ENCODE measurements around the gene CMBL. TPM values are rescaled to one million over a fixed set of nuclear protein-coding genes. Genes with fewer than 3 reads are reported as not detected.

The CMBL gene
- total RNA-seq, 1 experiment from 2014 or later = 12.6 TPM

GRCh38 chr5:10233011-10233410 lies 74.7 kb downstream of the CMBL start:
- H2BK12ac ChIP-seq (ENCODE audit: insufficient read length, low read depth, low read length) = no peak overlapping the region
- no peak overlapping the region for H3K27ac ChIP-seq (ENCODE audit: insufficient read length, low read depth, low read length)
- no peak overlapping the region for H4K5ac ChIP-seq (ENCODE audit: insufficient read length, low read depth, low read length)
- H3K79me2 ChIP-seq (ENCODE audit: insufficient read depth, low read length) = no peaks in the 10 kb centered on the region
- no peak overlapping the region for H4K91ac ChIP-seq (ENCODE audit: insufficient read length, low read depth, low read length)
- no peaks in the 10 kb centered on the region for H4K20me1 ChIP-seq (ENCODE audit: control insufficient read depth, insufficient read depth, insufficient read length)
- no peak overlapping the region for H2AK5ac ChIP-seq (ENCODE audit: insufficient read length, low read length)
- Mint-ChIP-seq H3K4me1 (peaks cover 6 to 7% of the 10 kb centered on the region in 2 experiments), H3K9me3 (no peaks in the 10 kb centered on the region), H3K36me3 (ENCODE audit: insufficient read depth in 1 of 3, low read depth in 3 of 3) (peaks cover 11 to 14% (median 12%) of the 10 kb centered on the region in 3 experiments; a peak in 6 of 7 replicates), H3K27ac (peak overlapping the region in 2 of 3 experiments; percentile 72 to 87; a peak in 4 of 7 replicates), H3K4me3 (no peak overlapping the region), H3K27me3 (ENCODE audit: low read depth) (no peaks in the 10 kb centered on the region)
- no peaks in the 10 kb centered on the region for H3K4me1 ChIP-seq (ENCODE audit: insufficient read depth, low read length)
- H2BK5ac ChIP-seq (ENCODE audit: insufficient read length, low read length) = no peak overlapping the region
- H2BK15ac ChIP-seq (ENCODE audit: low read depth, low read length) = no peak overlapping the region
- H3K18ac ChIP-seq (ENCODE audit: insufficient read length, low read depth, low read length) = no peak overlapping the region
- H3K23ac ChIP-seq (ENCODE audit: insufficient read length, low read depth, low read length) = no peak overlapping the region
- no peak overlapping the region for H2AFZ ChIP-seq (ENCODE audit: low read length)
- H3K23me2 ChIP-seq (ENCODE audit: insufficient read length, low read depth, low read length, poor library complexity, severe bottlenecking) = no peaks in the 10 kb centered on the region
- H3K4ac ChIP-seq (ENCODE audit: low read depth, low read length) = no peak overlapping the region
- H3K9ac ChIP-seq (ENCODE audit: extremely low read depth, insufficient read length, low read length) = no peak overlapping the region
- H2BK20ac ChIP-seq (ENCODE audit: low read depth, low read length, poor library complexity, severe bottlenecking) = no peak overlapping the region
- no peaks in the 10 kb centered on the region for H3K27me3 ChIP-seq (ENCODE audit: insufficient read depth, low read length)
- H3K9me3 ChIP-seq (ENCODE audit: control insufficient read depth, low read depth, low read length) = no peaks in the 10 kb centered on the region
- no peak overlapping the region for H4K8ac ChIP-seq (replicated peaks; ENCODE audit: insufficient read length, low read depth, low read length)
- H3K79me1 ChIP-seq (ENCODE audit: insufficient read depth, low read depth, low read length, poor library complexity, severe bottlenecking) = no peaks in the 10 kb centered on the region
- WGBS (ENCODE audit: extremely low coverage, insufficient read length, low lambda C conversion rate) = no CpG with 5 or more reads among the region's 7 CpGs
- H3K14ac ChIP-seq (ENCODE audit: insufficient read depth, low read length) = no peak overlapping the region
- no peak overlapping the region for H3T11ph ChIP-seq (ENCODE audit: low read length)
- no peak overlapping the region for H3K4me2 ChIP-seq (ENCODE audit: insufficient read depth, insufficient read length, low read length)
- TF ChIP-seq CTCF (conservative IDR thresholded peaks at IDR 0.05) = no peak
- DNase-seq = no peak
- H3K56ac ChIP-seq (ENCODE audit: insufficient read length, low read depth, low read length) = no peak overlapping the region
- no peak overlapping the region for H2BK120ac ChIP-seq (ENCODE audit: low read depth, low read length, poor library complexity, severe bottlenecking)
